Natural killer cell (primary cell): ENCODE data around the gene RFX2. TPM values are rescaled to one million over a fixed set of nuclear protein-coding genes. Genes with fewer than 3 reads are reported as not detected.

Source experiments
- ATAC-seq, 3 donors: fragments of 150-1000 bp in 2 of 3; fragments of 200-7000 bp in 1 of 3; cut with Tn5 transposase; 1 replicate in 1 of 3; 2 replicates in 2 of 3; pipeline ENCODE4 v1.10.0; 2021; ENCODE audit warnings: mild to moderate bottlenecking in 2 of 3, moderate library complexity in 2 of 3
- DNase-seq, 2 donors: peaks; one replicate each; pipeline versions ENCODE4 v3.0.0 to v3.0.0-alpha.2; 2013 to 2021; ENCODE audit warnings: mixed read lengths in 1 of 2
- H3K27ac ChIP-seq: one replicate; pipeline ENCODE4 v1.5.1; 2013; ENCODE audit warnings: mild to moderate bottlenecking, low read length
- H3K27me3 ChIP-seq: one replicate; pipeline ENCODE4 v1.6.1; 2013; ENCODE audit warnings: low read length; ENCODE audit not compliant: control insufficient read depth, insufficient read depth
- H3K36me3 ChIP-seq: one replicate; pipeline ENCODE4 v1.6.1; 2013; ENCODE audit warnings: low read length; ENCODE audit not compliant: control insufficient read depth, insufficient read depth
- H3K4me1 ChIP-seq: one replicate; pipeline ENCODE4 v1.6.1; 2013; ENCODE audit warnings: low read length; ENCODE audit not compliant: control insufficient read depth, insufficient read depth
- H3K4me3 ChIP-seq: one replicate; pipeline ENCODE4 v1.5.1; 2013; ENCODE audit warnings: low read length
- H3K9me3 ChIP-seq: one replicate; pipeline ENCODE4 v1.6.1; 2013; ENCODE audit warnings: low read length; ENCODE audit not compliant: control insufficient read depth, insufficient read depth
- H3K27ac Mint-ChIP-seq, 2 donors: one replicate each; pipeline ENCODE4 v1.8.0; 2022; ENCODE audit warnings: mild to moderate bottlenecking in 2 of 2, mixed read lengths in 2 of 2, moderate library complexity in 1 of 2
- H3K27me3 Mint-ChIP-seq, 2 donors: one replicate each; pipeline ENCODE4 v1.8.0; 2022; ENCODE audit warnings: low read depth in 2 of 2, mixed read lengths in 2 of 2
- H3K36me3 Mint-ChIP-seq: one replicate; pipeline ENCODE4 v1.8.0; 2022; ENCODE audit warnings: mixed read lengths
- H3K4me1 Mint-ChIP-seq, 2 donors: one replicate each; pipeline ENCODE4 v1.8.0; 2022; ENCODE audit warnings: mixed read lengths in 2 of 2
- H3K4me3 Mint-ChIP-seq: one replicate; pipeline ENCODE4 v1.8.0; 2022; ENCODE audit warnings: mild to moderate bottlenecking, moderate library complexity, mixed read lengths
- H3K9me3 Mint-ChIP-seq, 2 donors: one replicate each; pipeline ENCODE4 v1.8.0; 2022; ENCODE audit warnings: mixed read lengths in 2 of 2
- WGBS: methylation state at CpG from one replicate; pipeline ENCODE4 v1.1.7; 2013; ENCODE audit warnings: missing lambda C conversion rate; ENCODE audit not compliant: insufficient coverage; 5-methylcytosine and 5-hydroxymethylcytosine counted together
- intact Hi-C: fragments of 100-400 bp; cut with micrococcal nuclease; formaldehyde crosslinking; loops from one replicate; pipeline ENCODE4 v1.14.2; 2022
- total RNA-seq, 4 donors: library from RNA; stranded (reverse); fragments of 120-200 nt in 1 of 4; gene quantifications; one replicate each; pipeline versions ENCODE4 v1.2.3 to v1.2.4, GENCODE V29; 2013 to 2022
- TF ChIP-seq, protein P1 (sequence below): fragments of 200-600 bp; IDR thresholded peaks from one replicate; pipeline ENCODE4 v1.8.0; 2022; ENCODE audit warnings: antibody characterized with exemption

Gene RFX2
- total RNA-seq, 3 donors from 2014 or later (not counting 1 experiment from before 2014, with no cell fraction given) = 2.4 to 4.6 (median 4.1) TPM

DNA sequence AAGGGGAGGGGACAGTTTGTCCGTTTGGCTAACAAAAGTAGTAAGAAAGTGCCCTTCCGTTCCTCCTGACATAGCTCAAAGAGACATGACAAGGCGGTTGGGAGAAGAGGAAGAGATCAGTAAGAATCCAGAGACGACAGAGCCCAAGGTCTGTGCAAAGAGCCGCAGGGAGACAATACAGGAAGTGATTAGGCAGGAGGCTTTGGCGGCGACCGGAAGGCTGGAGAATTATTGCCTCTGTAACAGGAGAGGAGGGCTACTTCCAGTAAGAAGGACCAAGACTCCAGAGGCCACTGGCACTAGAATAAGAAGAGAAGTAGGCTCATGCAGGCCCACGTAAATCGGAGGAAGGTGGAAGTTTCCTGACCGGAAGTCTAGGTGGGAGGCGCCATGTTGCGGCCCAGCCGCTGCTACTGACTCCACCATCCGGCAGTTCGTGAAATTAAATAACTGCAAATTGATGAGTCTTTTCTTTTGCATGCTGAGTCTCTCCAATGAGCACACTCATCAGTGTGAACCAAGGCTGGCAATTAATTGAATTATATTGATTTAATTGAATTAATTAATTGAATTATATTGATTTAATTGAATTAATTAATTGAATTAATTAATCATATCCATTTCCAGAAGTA, 9.9 kb downstream of the RFX2 start:
- peak overlapping the region; percentile 35 for H3K4me3 ChIP-seq
- H3K27me3 ChIP-seq = no peaks in the 10 kb centered on the region
- Mint-ChIP-seq H3K9me3 (peaks cover 6% of the 10 kb centered on the region in 2 donors), H3K27me3 (peaks cover 0 to 8% of the 10 kb centered on the region in 2 donors), H3K4me1 (peaks cover 14 to 15% of the 10 kb centered on the region in 2 donors), H3K36me3 (peaks cover 8% of the 10 kb centered on the region), H3K4me3 (peak overlapping the region; percentile 74), H3K27ac (peak overlapping the region; percentile 66 to 80)
- ATAC-seq (peak; percentile 73 to 88 (median 88)), DNase-seq (peak; percentile 39 to 63)
- TF ChIP-seq, protein P1, sequence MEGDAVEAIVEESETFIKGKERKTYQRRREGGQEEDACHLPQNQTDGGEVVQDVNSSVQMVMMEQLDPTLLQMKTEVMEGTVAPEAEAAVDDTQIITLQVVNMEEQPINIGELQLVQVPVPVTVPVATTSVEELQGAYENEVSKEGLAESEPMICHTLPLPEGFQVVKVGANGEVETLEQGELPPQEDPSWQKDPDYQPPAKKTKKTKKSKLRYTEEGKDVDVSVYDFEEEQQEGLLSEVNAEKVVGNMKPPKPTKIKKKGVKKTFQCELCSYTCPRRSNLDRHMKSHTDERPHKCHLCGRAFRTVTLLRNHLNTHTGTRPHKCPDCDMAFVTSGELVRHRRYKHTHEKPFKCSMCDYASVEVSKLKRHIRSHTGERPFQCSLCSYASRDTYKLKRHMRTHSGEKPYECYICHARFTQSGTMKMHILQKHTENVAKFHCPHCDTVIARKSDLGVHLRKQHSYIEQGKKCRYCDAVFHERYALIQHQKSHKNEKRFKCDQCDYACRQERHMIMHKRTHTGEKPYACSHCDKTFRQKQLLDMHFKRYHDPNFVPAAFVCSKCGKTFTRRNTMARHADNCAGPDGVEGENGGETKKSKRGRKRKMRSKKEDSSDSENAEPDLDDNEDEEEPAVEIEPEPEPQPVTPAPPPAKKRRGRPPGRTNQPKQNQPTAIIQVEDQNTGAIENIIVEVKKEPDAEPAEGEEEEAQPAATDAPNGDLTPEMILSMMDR = peak; percentile 21
- no peaks in the 10 kb centered on the region for H3K36me3 ChIP-seq
- intact Hi-C loops = no loop called here
- H3K27ac ChIP-seq = peak overlapping the region; percentile 70
- H3K9me3 ChIP-seq = no peaks in the 10 kb centered on the region
- 17% methylated on average over 16 of the region's 16 CpGs for WGBS
- H3K4me1 ChIP-seq = peaks cover 7% of the 10 kb centered on the region

DNA sequence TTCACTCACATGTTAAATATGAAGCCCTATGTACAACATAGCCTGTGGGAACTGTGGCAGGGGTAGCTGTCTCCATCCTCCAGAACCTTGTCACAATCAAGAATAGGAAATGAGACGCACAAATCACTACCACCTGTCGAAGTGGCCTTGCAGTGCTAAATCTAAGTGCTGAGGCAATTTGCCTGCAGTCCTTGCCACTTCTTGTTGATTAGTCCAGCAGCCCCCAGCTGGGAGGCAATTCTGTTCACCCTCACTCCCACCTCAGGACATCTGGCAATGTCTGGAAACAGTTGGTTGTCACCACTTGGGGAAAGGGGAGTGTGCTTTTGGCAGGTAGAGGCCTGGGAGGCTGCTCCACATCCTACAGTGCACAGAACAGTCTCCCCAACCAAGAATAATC, 10.7 kb downstream of the RFX2 start:
- ATAC-seq (no peak), DNase-seq (no peak)
- no peaks in the 10 kb centered on the region for H3K27me3 ChIP-seq
- Mint-ChIP-seq H3K4me1 (peaks cover 14 to 15% of the 10 kb centered on the region in 2 donors), H3K9me3 (peaks cover 6% of the 10 kb centered on the region in 2 donors), H3K36me3 (peaks cover 8% of the 10 kb centered on the region), H3K4me3 (peak overlapping the region; percentile 74), H3K27ac (peak overlapping the region; percentile 66 to 80), H3K27me3 (peaks cover 0 to 3% of the 10 kb centered on the region in 2 donors)
- no peaks in the 10 kb centered on the region for H3K36me3 ChIP-seq
- 79% methylated on average over 2 of the region's 2 CpGs for WGBS
- H3K4me1 ChIP-seq = peaks cover 7% of the 10 kb centered on the region
- TF ChIP-seq, protein P1 = no peak
- H3K27ac ChIP-seq = no peak overlapping the region
- intact Hi-C loops = no loop called here
- no peak overlapping the region for H3K4me3 ChIP-seq
- H3K9me3 ChIP-seq = no peaks in the 10 kb centered on the region

DNA sequence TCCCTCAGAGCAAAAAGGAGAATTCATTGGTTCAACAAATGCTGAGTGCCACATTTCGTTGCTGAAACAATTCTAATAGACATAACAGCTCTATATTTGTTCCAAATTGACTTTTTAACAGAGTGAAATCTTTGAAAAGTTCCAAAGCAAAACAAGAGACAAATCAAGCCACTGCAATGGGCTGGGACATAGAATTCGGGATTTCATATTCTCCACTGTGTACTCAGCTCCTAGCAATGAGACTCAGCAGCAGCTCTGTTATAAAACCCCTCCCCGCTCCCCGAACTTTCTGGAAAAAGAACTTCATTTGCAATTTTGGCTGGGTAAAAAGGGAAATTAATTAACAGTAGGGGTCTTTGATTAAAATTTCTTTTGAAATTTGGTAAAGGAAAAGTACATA, 11.3 kb downstream of the RFX2 start:
- Histone ChIP-seq H3K4me1 (peaks cover 7% of the 10 kb centered on the region), H3K9me3 (no peaks in the 10 kb centered on the region), H3K27ac (no peak overlapping the region), H3K4me3 (no peak overlapping the region), H3K27me3 (no peaks in the 10 kb centered on the region), H3K36me3 (no peaks in the 10 kb centered on the region)
- Mint-ChIP-seq H3K27ac (no peak overlapping the region), H3K27me3 (peaks cover 0 to 3% of the 10 kb centered on the region in 2 donors), H3K36me3 (peaks cover 8% of the 10 kb centered on the region), H3K4me3 (no peak overlapping the region), H3K4me1 (peaks cover 14 to 15% of the 10 kb centered on the region in 2 donors), H3K9me3 (peaks cover 6% of the 10 kb centered on the region in 2 donors)
- ATAC-seq = no peak
- WGBS = 97% methylated on average over 4 of the region's 4 CpGs
- intact Hi-C loops = no loop called here
- DNase-seq = no peak
- TF ChIP-seq, protein P1 = no peak

DNA sequence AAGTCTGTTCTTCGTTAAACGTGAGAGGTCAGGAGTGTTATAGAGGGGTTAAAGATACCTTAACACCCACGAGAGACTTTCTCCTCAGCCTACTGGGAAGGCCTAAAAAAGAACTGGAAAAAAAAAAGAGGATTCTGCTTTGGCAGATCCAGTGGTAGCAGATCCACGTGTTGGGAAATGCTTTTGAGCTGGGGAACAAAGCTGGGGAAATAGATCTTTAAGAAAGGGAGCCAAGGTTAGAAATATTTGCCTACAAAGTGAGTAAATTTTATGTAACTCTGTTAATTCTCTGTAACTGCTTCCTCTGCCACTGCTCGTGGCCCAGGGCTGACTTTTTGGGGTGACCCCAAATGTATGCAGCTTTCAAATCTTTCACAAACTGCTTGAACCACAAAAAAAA, 11.7 kb downstream of the RFX2 start:
- Histone ChIP-seq H3K36me3 (no peaks in the 10 kb centered on the region), H3K9me3 (no peaks in the 10 kb centered on the region), H3K4me3 (no peak overlapping the region), H3K27ac (no peak overlapping the region), H3K4me1 (peaks cover 7% of the 10 kb centered on the region), H3K27me3 (no peaks in the 10 kb centered on the region)
- intact Hi-C loops = no loop called here
- ATAC-seq = no peak
- H3K27ac Mint-ChIP-seq = no peak overlapping the region
- TF ChIP-seq, protein P1 = no peak
- no peak overlapping the region for H3K4me3 Mint-ChIP-seq
- peaks cover 6% of the 10 kb centered on the region in 2 donors for H3K9me3 Mint-ChIP-seq
- peaks cover 14 to 15% of the 10 kb centered on the region in 2 donors for H3K4me1 Mint-ChIP-seq
- WGBS = 55% methylated on average over 2 of the region's 5 CpGs
- no peak for DNase-seq
- H3K27me3 Mint-ChIP-seq = peaks cover 0 to 3% of the 10 kb centered on the region in 2 donors
- peaks cover 8% of the 10 kb centered on the region for H3K36me3 Mint-ChIP-seq
